Kidney (tissue), 14 donors: ENCODE data around the gene LUC7L. TPM values are rescaled to one million over a fixed set of nuclear protein-coding genes. Genes with fewer than 3 reads are reported as not detected.
A peak's percentile ranks its signal among the peaks of the same experiment; 100 is the strongest.

Experiments
- DNase-seq, 5 donors: peaks; one replicate each; pipeline ENCODE4 v3.0.0-alpha.2; 2013 to 2020
- FAIRE-seq: peaks from 2 replicates; lab custom pipeline; 2012; peaks lifted over from hg19 to GRCh38; lab: Jason Lieb, UNC
- H3K27ac ChIP-seq, 2 donors: one replicate each; pipeline ENCODE4 v1.7.0; 2013; ENCODE audit warnings: low read depth in 2 of 2, low read length in 2 of 2, inconsistent platforms in 1 of 2
- H3K27me3 ChIP-seq: one replicate; pipeline ENCODE4 v1.7.1; 2013; ENCODE audit warnings: low read length, inconsistent platforms; ENCODE audit not compliant: control insufficient read depth, insufficient read depth
- H3K36me3 ChIP-seq, 3 donors: one replicate each; pipeline versions ENCODE4 v1.7.0 to v1.7.1; 2013; ENCODE audit warnings: low read length in 3 of 3, control low read depth in 1 of 3, inconsistent platforms in 1 of 3; ENCODE audit not compliant: insufficient read depth in 3 of 3, control insufficient read depth in 2 of 3
- H3K4me1 ChIP-seq, 3 donors: one replicate each; pipeline versions ENCODE4 v1.7.0 to v1.7.1; 2013; ENCODE audit warnings: low read length in 3 of 3, inconsistent platforms in 1 of 3, low read depth in 1 of 3; ENCODE audit not compliant: control insufficient read depth in 2 of 3, insufficient read depth in 2 of 3
- H3K4me3 ChIP-seq, 3 donors: one replicate each; pipeline versions ENCODE4 v1.7.0 to v1.8.1; 2013; ENCODE audit warnings: low read length in 3 of 3, control low read depth in 1 of 3, inconsistent platforms in 1 of 3
- H3K9ac ChIP-seq, 3 donors: one replicate each; pipeline versions ENCODE4 v1.7.0 to v1.7.1; 2013; ENCODE audit warnings: low read length in 3 of 3, control low read depth in 1 of 3, inconsistent platforms in 1 of 3
- H3K9me3 ChIP-seq, 3 donors: one replicate each; pipeline versions ENCODE4 v1.7.0 to v1.7.1; 2013; ENCODE audit warnings: low read length in 3 of 3, control low read depth in 1 of 3, inconsistent platforms in 1 of 3; ENCODE audit not compliant: control insufficient read depth in 2 of 3, insufficient read depth in 1 of 3
- intact Hi-C: fragments of 100-400 bp; cut with DNase I; formaldehyde crosslinking; loops from one replicate; pipeline ENCODE4 v1.11.1; 2022
- polyA plus RNA-seq: library from polyadenylated mRNA; stranded (reverse); fragments of 350-450 nt; fragmentation: Illumina TruSeq; extraction: RNeasy Lipid Tissue Mini Kit (QIAGEN cat#74804); gene quantifications from one replicate; pipeline ENCODE4 v1.2.3, GENCODE V29; 2014; ENCODE audit warnings: low read depth, low replicate concordance; ENCODE audit not compliant: insufficient read depth
- total RNA-seq: library from RNA; stranded (reverse); fragmentation: NEBNext Ultra II Directional; extraction: Animal tissue kit (Norgen Biotek cat#: 25700); gene quantifications from one replicate; pipeline ENCODE4 v1.2.1, GENCODE V29; 2021
- TF ChIP-seq, protein P1 (sequence below): IDR thresholded peaks from 3 replicates; pipeline ENCODE4 v1.5.1; 2012; ENCODE audit warnings: mild to moderate bottlenecking, moderate library complexity, borderline replicate concordance; ENCODE audit not compliant: insufficient read depth; ENCODE audit errors: extremely low read depth
- donor health status: control.
- donor health status: control.
- donor health status: control.
- donor health status: control.
- donor health status: control.
- donor health status: DM: yes; HTN: yes; CAD: no.
- donor health status: Normal renal cell carcinoma (clear cell type).

Gene LUC7L
- total and polyA plus RNA-seq, 2 donors from 2014 or later, result 56.3 to 72.0 TPM

DNA sequence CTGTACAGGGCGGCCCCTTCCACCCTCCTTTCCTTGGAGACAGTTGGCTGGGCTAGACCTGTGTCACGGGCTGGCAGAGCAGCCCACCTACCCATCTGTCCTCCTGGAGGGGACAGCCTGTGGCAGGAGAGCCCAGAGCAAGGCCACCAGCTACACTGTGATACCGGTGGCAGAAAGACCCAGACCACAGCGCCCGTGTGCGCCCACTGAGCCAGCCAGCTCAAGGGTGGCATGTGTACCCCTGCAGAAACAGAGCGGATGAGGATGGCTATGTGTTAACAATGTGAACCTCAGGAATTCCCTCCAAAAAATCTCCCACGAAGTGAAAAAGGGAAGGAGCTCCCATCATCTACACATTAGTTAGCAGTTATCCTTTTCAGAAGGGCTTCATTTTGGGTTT, 41.9 kb downstream of the LUC7L start:
- TF ChIP-seq, protein P1, sequence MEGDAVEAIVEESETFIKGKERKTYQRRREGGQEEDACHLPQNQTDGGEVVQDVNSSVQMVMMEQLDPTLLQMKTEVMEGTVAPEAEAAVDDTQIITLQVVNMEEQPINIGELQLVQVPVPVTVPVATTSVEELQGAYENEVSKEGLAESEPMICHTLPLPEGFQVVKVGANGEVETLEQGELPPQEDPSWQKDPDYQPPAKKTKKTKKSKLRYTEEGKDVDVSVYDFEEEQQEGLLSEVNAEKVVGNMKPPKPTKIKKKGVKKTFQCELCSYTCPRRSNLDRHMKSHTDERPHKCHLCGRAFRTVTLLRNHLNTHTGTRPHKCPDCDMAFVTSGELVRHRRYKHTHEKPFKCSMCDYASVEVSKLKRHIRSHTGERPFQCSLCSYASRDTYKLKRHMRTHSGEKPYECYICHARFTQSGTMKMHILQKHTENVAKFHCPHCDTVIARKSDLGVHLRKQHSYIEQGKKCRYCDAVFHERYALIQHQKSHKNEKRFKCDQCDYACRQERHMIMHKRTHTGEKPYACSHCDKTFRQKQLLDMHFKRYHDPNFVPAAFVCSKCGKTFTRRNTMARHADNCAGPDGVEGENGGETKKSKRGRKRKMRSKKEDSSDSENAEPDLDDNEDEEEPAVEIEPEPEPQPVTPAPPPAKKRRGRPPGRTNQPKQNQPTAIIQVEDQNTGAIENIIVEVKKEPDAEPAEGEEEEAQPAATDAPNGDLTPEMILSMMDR, result no peak
- no peaks in the 10 kb centered on the region for H3K4me1 ChIP-seq
- no peak overlapping the region for H3K27ac ChIP-seq
- no peak for FAIRE-seq
- H3K4me3 ChIP-seq, result no peak overlapping the region
- no peak overlapping the region for H3K9ac ChIP-seq
- no peak for DNase-seq
- no peaks in the 10 kb centered on the region for H3K9me3 ChIP-seq
- intact Hi-C loops, result no loop called here
- peaks cover 4 to 38% (median 31%) of the 10 kb centered on the region in 3 donors for H3K36me3 ChIP-seq
- H3K27me3 ChIP-seq, result no peaks in the 10 kb centered on the region

DNA sequence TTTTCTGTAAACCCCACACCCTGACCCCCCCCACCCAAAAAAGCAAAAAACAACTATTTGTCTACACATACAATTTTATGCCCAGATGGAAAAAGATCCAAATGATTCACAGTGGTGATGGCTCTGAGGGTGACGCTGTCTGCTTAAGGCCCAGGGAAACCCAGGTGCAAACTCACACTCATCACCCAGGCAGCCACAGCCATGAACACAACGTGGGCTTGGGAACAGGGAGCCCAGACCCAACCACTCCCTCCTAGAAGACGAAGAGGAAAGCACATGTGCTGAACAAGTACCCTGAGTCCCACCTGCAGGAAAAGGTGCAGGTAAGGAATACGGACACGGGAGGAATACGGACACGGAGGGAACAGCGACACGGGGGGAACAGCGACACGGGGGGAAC, 43.6 kb downstream of the LUC7L start:
- H3K4me3 ChIP-seq, result no peak overlapping the region
- no peaks in the 10 kb centered on the region for H3K27me3 ChIP-seq
- TF ChIP-seq, protein P1, result no peak
- intact Hi-C loops, result no loop called here
- FAIRE-seq, result no peak
- no peak overlapping the region for H3K27ac ChIP-seq
- H3K4me1 ChIP-seq, result peaks cover 0 to 3% (median 0%) of the 10 kb centered on the region in 3 donors
- peaks cover 0 to 22% (median 19%) of the 10 kb centered on the region in 3 donors for H3K36me3 ChIP-seq
- no peaks in the 10 kb centered on the region for H3K9me3 ChIP-seq
- no peak overlapping the region for H3K9ac ChIP-seq
- no peak for DNase-seq

DNA sequence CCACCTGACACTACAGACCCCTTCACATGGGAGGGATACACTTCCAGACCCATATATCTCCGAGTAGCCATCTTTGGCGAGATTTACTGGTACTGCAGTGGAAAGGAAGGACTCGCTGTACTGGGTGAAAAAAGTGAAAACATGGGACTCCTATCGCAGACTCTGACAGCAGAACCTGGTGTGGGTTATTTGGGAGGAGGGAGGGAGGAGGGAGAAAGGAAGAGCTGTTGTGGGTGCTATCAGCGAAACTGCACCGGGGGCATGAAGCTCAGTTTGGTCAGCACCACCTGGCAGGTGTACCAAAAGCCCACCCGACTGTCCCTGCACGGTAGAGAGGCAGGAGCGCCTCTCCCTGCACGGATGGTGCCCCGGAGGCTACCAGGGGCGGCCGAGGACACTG, 44.0 kb downstream of the LUC7L start:
- Histone ChIP-seq H3K9ac (no peak overlapping the region), H3K36me3 (peaks cover 0 to 18% (median 17%) of the 10 kb centered on the region in 3 donors), H3K27me3 (no peaks in the 10 kb centered on the region), H3K27ac (no peak overlapping the region), H3K9me3 (no peaks in the 10 kb centered on the region), H3K4me1 (peaks cover 0 to 3% (median 0%) of the 10 kb centered on the region in 3 donors), H3K4me3 (no peak overlapping the region)
- DNase-seq (no peak), FAIRE-seq (no peak)
- intact Hi-C loops, result no loop called here
- TF ChIP-seq, protein P1, result no peak

DNA sequence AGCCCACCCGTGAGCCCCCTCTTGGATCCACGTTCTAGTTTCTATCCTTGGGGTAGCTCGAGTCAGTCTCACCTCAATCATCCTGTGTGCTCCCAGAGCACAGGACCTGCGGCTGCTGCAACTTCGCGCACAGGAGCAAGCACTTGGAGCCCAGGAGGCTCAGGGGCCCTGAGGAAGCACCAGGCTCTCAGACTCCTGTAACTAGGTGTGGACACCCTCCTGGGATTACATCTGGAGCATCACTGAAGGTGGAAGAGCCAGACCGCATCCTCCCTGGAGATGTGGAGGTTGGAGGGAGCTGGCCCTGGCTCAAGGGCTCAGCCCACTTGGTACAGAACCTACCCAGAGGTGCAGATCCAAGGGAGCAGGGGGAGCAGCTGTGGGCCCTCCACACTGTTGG, 46.2 kb downstream of the LUC7L start:
- Histone ChIP-seq H3K4me3 (no peak overlapping the region), H3K4me1 (peaks cover 0 to 3% (median 0%) of the 10 kb centered on the region in 3 donors), H3K27ac (no peak overlapping the region), H3K9ac (no peak overlapping the region), H3K9me3 (no peaks in the 10 kb centered on the region), H3K27me3 (peaks cover 9% of the 10 kb centered on the region), H3K36me3 (peaks cover 0 to 3% (median 3%) of the 10 kb centered on the region in 3 donors)
- FAIRE-seq, result no peak
- intact Hi-C loops, result no loop called here
- DNase-seq, result peak in 1 of 5 donors; percentile 39
- TF ChIP-seq, protein P1, result no peak
